GM23248 (cell line): ENCODE results near the gene PRAMEF2. TPM values are rescaled to one million over a fixed set of nuclear protein-coding genes. Genes with fewer than 3 reads are reported as not detected.
"Not testable (repeated sequence)": the region's sequence is repeated elsewhere in the genome, so short reads cannot be mapped to it uniquely, and the experiment has no call there.

Experiments used
- DNase-seq: peaks from one replicate; pipeline ENCODE4 v3.0.0-alpha.2; 2015
- H2AFZ ChIP-seq: fragments of 200-600 bp; sonication (generic); 2 replicates; pipeline ENCODE4 v1.6.1; 2016; ENCODE audit warnings: antibody characterized with exemption
- H3F3A ChIP-seq: fragments of 200-600 bp; sonication (generic); 2 replicates; pipeline ENCODE4 v1.6.1; 2016; ENCODE audit warnings: mild to moderate bottlenecking, antibody characterized with exemption, mixed run types; ENCODE audit not compliant: insufficient read depth
- H3K27ac ChIP-seq: fragments of 200-600 bp; sonication (generic); 2 replicates; pipeline ENCODE4 v1.5.1; 2016; ENCODE audit warnings: mild to moderate bottlenecking
- H3K27me3 ChIP-seq: fragments of 200-600 bp; sonication (generic); replicated peaks from 2 replicates; pipeline ENCODE4 v1.6.1; 2016; ENCODE audit warnings: mild to moderate bottlenecking; ENCODE audit not compliant: insufficient read depth
- H3K36me3 ChIP-seq: fragments of 200-600 bp; sonication (generic); 2 replicates; pipeline ENCODE4 v1.6.1; 2016; ENCODE audit warnings: low read depth, mild to moderate bottlenecking
- H3K4me1 ChIP-seq: fragments of 200-600 bp; sonication (generic); 2 replicates; pipeline ENCODE4 v1.6.1; 2016; ENCODE audit warnings: mild to moderate bottlenecking; ENCODE audit not compliant: insufficient read depth
- H3K4me2 ChIP-seq: fragments of 200-600 bp; sonication (generic); one replicate; pipeline ENCODE4 v1.6.1; 2016; ENCODE audit warnings: mild to moderate bottlenecking; ENCODE audit not compliant: unreplicated experiment
- H3K4me3 ChIP-seq: fragments of 200-600 bp; sonication (generic); 2 replicates; pipeline ENCODE4 v1.5.1; 2016; ENCODE audit warnings: mild to moderate bottlenecking
- H3K79me2 ChIP-seq: fragments of 200-600 bp; sonication (generic); 2 replicates; pipeline ENCODE4 v1.6.1; 2016; ENCODE audit warnings: mild to moderate bottlenecking; ENCODE audit not compliant: insufficient read depth
- H3K9ac ChIP-seq: fragments of 200-600 bp; sonication (generic); 2 replicates; pipeline ENCODE4 v1.6.1; 2016; ENCODE audit warnings: mild to moderate bottlenecking
- H3K9me2 ChIP-seq: fragments of 200-600 bp; sonication (generic); 2 replicates; pipeline ENCODE4 v1.6.1; 2016; ENCODE audit warnings: mixed run types, mild to moderate bottlenecking, moderate library complexity; ENCODE audit not compliant: insufficient read depth
- H3K9me3 ChIP-seq: fragments of 200-600 bp; sonication (generic); one replicate; pipeline ENCODE4 v1.6.1; 2017; ENCODE audit warnings: low read depth
- H4K20me1 ChIP-seq: fragments of 200-600 bp; sonication (generic); 2 replicates; pipeline ENCODE4 v1.6.0; 2016; ENCODE audit not compliant: insufficient read depth
- EZH2 ChIP-seq: fragments of 200-600 bp; sonication (generic); IDR thresholded peaks from 2 replicates; pipeline ENCODE4 v1.6.1; 2018; ENCODE audit warnings: antibody characterized with exemption, mild to moderate bottlenecking; ENCODE audit not compliant: insufficient read depth, poor library complexity, severe bottlenecking
- EZH2phosphoT487 ChIP-seq: fragments of 200-600 bp; sonication (generic); IDR thresholded peaks from 2 replicates; pipeline ENCODE4 v1.6.1; 2018; ENCODE audit warnings: antibody characterized with exemption, moderate library complexity, mild to moderate bottlenecking, low read depth; ENCODE audit not compliant: insufficient read depth
- WGBS, 2 experiments: methylation state at CpG; one replicate each; pipeline ENCODE4 v1.1.6; 2015 to 2017; ENCODE audit warnings: low lambda C conversion rate in 2 of 2, low coverage in 1 of 2; ENCODE audit errors: missing lambda C conversion rate in 2 of 2; 5-methylcytosine and 5-hydroxymethylcytosine counted together
- in situ Hi-C: fragments of 300-500 bp; cut with MboI; formaldehyde crosslinking; loops from 2 replicates; pipeline ENCODE4 v1.15.0; 2020
- polyA plus RNA-seq: library from polyadenylated mRNA; unstranded; fragments of >200 nt; fragmentation: Nextera tagmentation; extraction: Ambion mirVana; gene quantifications from 2 replicates; pipeline ENCODE4 v1.2.1, GENCODE V29; 2016
- total RNA-seq: library from RNA; depleted of rRNA; stranded (reverse); fragments of >200 nt; shearing (Covaris generic); gene quantifications from 2 replicates; pipeline ENCODE4 v1.2.3, GENCODE V29; 2014

The PRAMEF2 gene
- total and polyA plus RNA-seq, 2 experiments from 2014 or later, result not detected

GRCh38 chr1:12833251-12833650, 23.6 kb upstream of the PRAMEF2 start:
- H3K9me3 ChIP-seq, H3K79me2 ChIP-seq, H4K20me1 ChIP-seq, H3K4me3 ChIP-seq, H3F3A ChIP-seq, H3K4me2 ChIP-seq, DNase-seq, H3K27ac ChIP-seq, H3K9ac ChIP-seq, H3K4me1 ChIP-seq, H3K9me2 ChIP-seq, H3K36me3 ChIP-seq, H3K27me3 ChIP-seq, H2AFZ ChIP-seq, in situ Hi-C loops: not testable (repeated sequence)
- 6 to 12% methylated on average over 2 of the region's 2 CpGs for WGBS, 2 experiments

- H3K9me3 ChIP-seq, H4K20me1 ChIP-seq, H3K4me3 ChIP-seq, H2AFZ ChIP-seq, H3K9me2 ChIP-seq, H3K36me3 ChIP-seq, H3K4me2 ChIP-seq, H3K27me3 ChIP-seq, H3F3A ChIP-seq, H3K4me1 ChIP-seq, H3K27ac ChIP-seq, H3K9ac ChIP-seq, H3K79me2 ChIP-seq, in situ Hi-C loops, DNase-seq: not testable (repeated sequence)
- 38 to 39% methylated on average over 7 of the region's 7 CpGs for WGBS, 2 experiments
These were observed 8.3 kb upstream of the PRAMEF2 start, which contains the start of gene HNRNPCL1 for GRCh38 chr1:12848620-12849019. TSS of gene HNRNPCL1 (minus strand) at chr1:12848720. CDS start at chr1:12848289, 431 bp downstream.

GRCh38 chr1:12851779-12852178, 5.1 kb upstream of the PRAMEF2 start:
- H2AFZ ChIP-seq, result no peak overlapping the region
- in situ Hi-C loops, result no loop called here
- WGBS, 2 experiments, result 23 to 24% methylated on average over 4 of the region's 4 CpGs
- H3K79me2 ChIP-seq, result no peaks in the 10 kb centered on the region
- TF ChIP-seq EZH2 (no peak), EZH2phosphoT487 (no peak)
- no peaks in the 10 kb centered on the region for H3F3A ChIP-seq
- no peaks in the 10 kb centered on the region for H3K9me3 ChIP-seq
- no peak overlapping the region for H3K4me2 ChIP-seq
- peak; percentile 45 for DNase-seq
- no peaks in the 10 kb centered on the region for H3K4me1 ChIP-seq
- H3K27ac ChIP-seq, result no peak overlapping the region; the same call in 1 of the 2 replicates
- H3K36me3 ChIP-seq, result no peaks in the 10 kb centered on the region
- H3K9ac ChIP-seq, result no peak overlapping the region
- H3K9me2 ChIP-seq, result no peaks in the 10 kb centered on the region
- no peak overlapping the region for H3K4me3 ChIP-seq
- H3K27me3 ChIP-seq, result no peaks in the 10 kb centered on the region
- no peaks in the 10 kb centered on the region for H4K20me1 ChIP-seq

GRCh38 chr1:12863131-12863880, 6.4 kb downstream of the PRAMEF2 start:
- not testable (repeated sequence) for H3K9ac ChIP-seq

GRCh38 chr1:12878453-12878852, 21.6 kb downstream of the PRAMEF2 start:
- H3K9me2 ChIP-seq, H3K36me3 ChIP-seq, H3K4me2 ChIP-seq, H3K9ac ChIP-seq, H4K20me1 ChIP-seq, H3K27me3 ChIP-seq, H3F3A ChIP-seq, H3K79me2 ChIP-seq, H2AFZ ChIP-seq, H3K4me1 ChIP-seq, H3K27ac ChIP-seq, in situ Hi-C loops, H3K4me3 ChIP-seq, DNase-seq, H3K9me3 ChIP-seq: not testable (repeated sequence)
- 14 to 28% methylated on average over 4 of the region's 4 CpGs for WGBS, 2 experiments

More at GRCh38 chr1:12863131-12863880, 6.4 kb downstream of the PRAMEF2 start:
- in situ Hi-C loops, H3F3A ChIP-seq, DNase-seq, H3K4me3 ChIP-seq, H3K27me3 ChIP-seq, H3K36me3 ChIP-seq, H3K4me2 ChIP-seq, H2AFZ ChIP-seq, H3K79me2 ChIP-seq, H3K4me1 ChIP-seq, H3K9me3 ChIP-seq, H3K27ac ChIP-seq, H4K20me1 ChIP-seq, H3K9me2 ChIP-seq: not testable (repeated sequence)
- WGBS, 2 experiments, result 11 to 23% methylated on average over 3 to 4 of the region's 7 CpGs

GRCh38 chr1:12886101-12886500, 29.2 kb downstream of the PRAMEF2 start, which contains the start of gene PRAMEF4:
TSS of gene PRAMEF4 (minus strand) at chr1:12886201. CDS start at chr1:12883394, 2,807 bp downstream.
- not testable (repeated sequence) for H3K9me2 ChIP-seq

GRCh38 chr1:12898170-12898569, 41.3 kb downstream of the PRAMEF2 start, which contains the start of gene PRAMEF10:
TSS of gene PRAMEF10 (minus strand) at chr1:12898270. CDS start at chr1:12895847, 2,423 bp downstream.
- H2AFZ ChIP-seq, in situ Hi-C loops, H3K9me3 ChIP-seq, H3K4me2 ChIP-seq, H3K36me3 ChIP-seq, H4K20me1 ChIP-seq, H3K4me3 ChIP-seq, H3K9me2 ChIP-seq, H3K4me1 ChIP-seq, H3K27ac ChIP-seq, H3F3A ChIP-seq, DNase-seq, H3K79me2 ChIP-seq, H3K27me3 ChIP-seq, H3K9ac ChIP-seq: not testable (repeated sequence)
- WGBS, 2 experiments, result 0% methylated on average over 1 of the region's 1 CpG; no CpG with 5 or more reads in 1 of the 2 experiments

More at GRCh38 chr1:12886101-12886500, 29.2 kb downstream of the PRAMEF2 start, which contains the start of gene PRAMEF4:
- WGBS, 2 experiments, result 0 to 6% methylated on average over 2 to 3 of the region's 3 CpGs
- H3K79me2 ChIP-seq, H3K9ac ChIP-seq, DNase-seq, H3K9me3 ChIP-seq, H3K36me3 ChIP-seq, H3K4me3 ChIP-seq, H4K20me1 ChIP-seq, H3K27me3 ChIP-seq, H3K27ac ChIP-seq, in situ Hi-C loops, H3K4me1 ChIP-seq, H3F3A ChIP-seq, H3K4me2 ChIP-seq, H2AFZ ChIP-seq: not testable (repeated sequence)
